Measurements from ENCODE around the gene RLBP1. TPM values are rescaled to one million over a fixed set of nuclear protein-coding genes. Genes with fewer than 3 reads are reported as not detected.

RLBP1 gene
- total and polyA plus RNA-seq, 2 of the 13 experiments (the other 11 are each of a cell fraction or from before 2014, with no cell fraction given): 0.07 TPM; not detected in 1

DNA sequence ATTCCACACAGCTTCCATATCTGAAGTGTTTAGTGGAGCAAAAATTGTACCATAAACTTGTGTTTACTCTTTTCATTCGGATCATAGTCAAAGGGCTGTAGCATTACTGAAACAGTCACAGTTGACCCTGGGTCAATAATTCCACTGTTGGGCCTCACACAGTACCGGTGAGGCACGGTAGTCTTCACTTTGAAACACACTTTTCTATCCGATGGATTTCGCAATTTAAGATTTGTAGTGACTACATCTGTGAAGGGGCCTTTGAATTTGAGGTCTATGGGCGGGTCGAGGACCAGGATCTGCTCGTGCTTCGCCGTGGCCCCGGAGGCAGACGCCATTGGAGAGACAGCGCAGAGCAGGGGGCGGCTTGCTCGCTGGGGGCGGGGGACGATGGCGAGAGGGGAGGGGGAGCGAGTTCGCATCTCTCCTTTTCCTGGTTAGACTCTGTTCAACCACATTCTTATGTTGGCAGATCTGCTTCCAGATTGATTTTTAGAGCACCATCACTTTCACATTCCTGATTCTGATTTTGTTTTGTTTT is 19.8 kb downstream of the RLBP1 start (continued):
- no peak for TF ChIP-seq TRAFD1 (CRISPR knock-in tag; IDR thresholded peaks at IDR 0.05; ENCODE audit: borderline replicate concordance)

DNA sequence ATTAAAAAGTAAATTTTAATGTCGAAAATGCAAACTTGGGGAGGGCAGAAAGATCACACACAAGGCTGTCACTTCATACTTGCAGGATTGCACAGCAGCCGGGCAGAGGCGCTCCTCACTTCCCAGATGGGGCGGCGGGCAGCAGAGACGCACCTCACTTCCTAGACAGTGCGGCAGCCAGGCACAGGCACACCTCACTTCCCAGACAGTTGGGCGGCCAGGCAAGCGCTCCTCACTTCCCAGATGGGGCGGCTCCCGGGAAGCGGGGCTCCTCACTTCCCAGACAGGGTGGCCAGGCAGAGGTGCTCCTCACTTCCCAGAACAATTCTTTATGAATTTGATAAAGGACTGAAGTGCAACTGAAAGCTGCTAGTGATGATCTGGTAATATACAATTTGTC is 21.2 kb downstream of the RLBP1 start:
- Histone ChIP-seq H3K4me3 (replicated peaks in 1 of 3; ENCODE audit: insufficient read depth in 1 of 3, low read depth in 2 of 3, low read length in 3 of 3) (no peak overlapping the region), H3K27me3 (ENCODE audit: control insufficient read depth in 1 of 2, insufficient read depth in 2 of 2, low read length in 2 of 2) (no peaks in the 10 kb centered on the region), H3K4me1 (ENCODE audit: insufficient read depth, low read length) (peaks cover 52% of the 10 kb centered on the region), H3K4me2 (ENCODE audit: low read depth, low read length) (no peak overlapping the region), H3K9me3 (ENCODE audit: low read length) (no peaks in the 10 kb centered on the region), H3K9ac (ENCODE audit: insufficient read depth, low read depth, low read length) (no peak overlapping the region), H4K20me1 (ENCODE audit: insufficient read depth, low read length) (no peaks in the 10 kb centered on the region), H3K79me2 (ENCODE audit: insufficient read depth, low read length) (no peaks in the 10 kb centered on the region), H3K27ac (ENCODE audit: extremely low read length, insufficient read depth, low read length) (no peak overlapping the region), H2AFZ (ENCODE audit: low read length) (no peak overlapping the region), H3K36me3 (replicated peaks in 1 of 2; ENCODE audit: control insufficient read depth in 1 of 2, insufficient read depth in 2 of 2, low read length in 2 of 2) (peaks cover 0 to 6% of the 10 kb centered on the region in 2 experiments; a peak in 1 of 5 replicates)
- ATAC-seq (no peak), FAIRE-seq (no peak), DNase-seq (ENCODE audit: low spot score) (no peak)
- ChIA-PET CTCF (ENCODE audit: low intra/inter-chr PET ratio, low total read pairs) (no interaction called here), POLR2A (no interaction called here)
- intact Hi-C loops (cut with micrococcal nuclease; ENCODE audit: unreplicated experiment): loop anchor here (10.0 kb wide), 1 partner anchor 105 kb away; no protein-coding TSS in a partner anchor
- TF ChIP-seq MXD4 (CRISPR knock-in tag; IDR thresholded peaks at IDR 0.05) (no peak), IKZF1 (IDR thresholded peaks at IDR 0.05) (no peak), ZNF883 (CRISPR knock-in tag; IDR thresholded peaks at IDR 0.05; ENCODE audit: not compliant biosample characterization) (no peak), TRAFD1 (CRISPR knock-in tag; IDR thresholded peaks at IDR 0.05; ENCODE audit: borderline replicate concordance) (no peak), ZNF83 (CRISPR knock-in tag; IDR thresholded peaks at IDR 0.05; ENCODE audit: borderline replicate concordance) (no peak), ZNF567 (CRISPR knock-in tag; IDR thresholded peaks at IDR 0.05; ENCODE audit: borderline replicate concordance) (no peak), DZIP1 (CRISPR knock-in tag; IDR thresholded peaks at IDR 0.05) (no peak), ZZZ3 (CRISPR knock-in tag; IDR thresholded peaks at IDR 0.05; ENCODE audit: borderline replicate concordance) (no peak), MBNL3 (CRISPR knock-in tag; conservative IDR thresholded peaks at IDR 0.05) (no peak), ZNF724P (CRISPR knock-in tag; IDR thresholded peaks at IDR 0.05; ENCODE audit: borderline replicate concordance) (no peak), ZNF777 (CRISPR knock-in tag; IDR thresholded peaks at IDR 0.05) (no peak), ZNF772 (CRISPR knock-in tag; IDR thresholded peaks at IDR 0.05) (no peak), DRAP1 (CRISPR knock-in tag; IDR thresholded peaks at IDR 0.05) (no peak), ZSCAN29 (CRISPR knock-in tag; conservative IDR thresholded peaks at IDR 0.05) (no peak), MXD1 (CRISPR knock-in tag; IDR thresholded peaks at IDR 0.05) (no peak), ZNF678 (CRISPR knock-in tag; IDR thresholded peaks at IDR 0.05) (no peak)
- 98% methylated on average over 12 of the region's 12 CpGs for WGBS (ENCODE audit: low lambda C conversion rate)
- in situ Hi-C loops (cut with HindIII; ENCODE audit: extremely low pct_ligation_motif_present, low pct_unique_long_range_greater_than_20kb): loop anchor here (10.0 kb wide), 1 partner anchor 95 kb away; no protein-coding TSS in a partner anchor
- BruUV-seq (replicated peaks): no TSS peak

All from HepG2 (cell line).